Fibroblast of mammary gland (primary cell): ENCODE data around the gene FOXF1.

ENCODE experiments used
- DNase-seq: peaks from one replicate; pipeline ENCODE4 v3.0.0-alpha.2; 2010; ENCODE audit warnings: low read depth
- H3K4me3 ChIP-seq: 2 replicates; pipeline ENCODE4 v1.5.1; 2011; ENCODE audit warnings: low read depth, mild to moderate bottlenecking, low read length, moderate library complexity; ENCODE audit not compliant: control insufficient read depth
- TF ChIP-seq, protein P1 (sequence below): conservative IDR thresholded peaks from 2 replicates; pipeline ENCODE4 v1.5.1; 2011; ENCODE audit warnings: low read depth, low read length, inconsistent platforms; ENCODE audit not compliant: control insufficient read depth, insufficient read depth

The FOXF1 gene

DNA sequence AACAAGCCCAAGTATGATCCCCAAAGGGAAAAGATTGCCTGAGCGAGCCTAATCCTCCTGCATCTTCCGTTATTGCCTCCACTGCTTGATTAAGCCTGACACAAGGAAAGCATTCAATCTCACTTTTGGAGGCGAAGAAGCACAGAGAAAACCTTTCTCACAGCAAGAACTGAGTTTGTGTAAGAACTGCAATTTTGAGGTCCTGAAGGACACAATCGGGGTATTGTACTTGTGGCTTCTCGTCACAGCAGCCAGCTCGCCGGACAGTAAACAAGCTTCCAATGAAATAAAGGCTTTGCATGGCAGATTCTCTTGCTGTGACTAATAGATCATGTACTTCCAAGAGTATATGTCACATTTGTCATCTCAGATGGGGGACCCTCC lies 18.7 kb upstream of the FOXF1 start:
- DNase-seq, result no peak
- TF ChIP-seq, protein P1, sequence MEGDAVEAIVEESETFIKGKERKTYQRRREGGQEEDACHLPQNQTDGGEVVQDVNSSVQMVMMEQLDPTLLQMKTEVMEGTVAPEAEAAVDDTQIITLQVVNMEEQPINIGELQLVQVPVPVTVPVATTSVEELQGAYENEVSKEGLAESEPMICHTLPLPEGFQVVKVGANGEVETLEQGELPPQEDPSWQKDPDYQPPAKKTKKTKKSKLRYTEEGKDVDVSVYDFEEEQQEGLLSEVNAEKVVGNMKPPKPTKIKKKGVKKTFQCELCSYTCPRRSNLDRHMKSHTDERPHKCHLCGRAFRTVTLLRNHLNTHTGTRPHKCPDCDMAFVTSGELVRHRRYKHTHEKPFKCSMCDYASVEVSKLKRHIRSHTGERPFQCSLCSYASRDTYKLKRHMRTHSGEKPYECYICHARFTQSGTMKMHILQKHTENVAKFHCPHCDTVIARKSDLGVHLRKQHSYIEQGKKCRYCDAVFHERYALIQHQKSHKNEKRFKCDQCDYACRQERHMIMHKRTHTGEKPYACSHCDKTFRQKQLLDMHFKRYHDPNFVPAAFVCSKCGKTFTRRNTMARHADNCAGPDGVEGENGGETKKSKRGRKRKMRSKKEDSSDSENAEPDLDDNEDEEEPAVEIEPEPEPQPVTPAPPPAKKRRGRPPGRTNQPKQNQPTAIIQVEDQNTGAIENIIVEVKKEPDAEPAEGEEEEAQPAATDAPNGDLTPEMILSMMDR, result no peak
- no peak overlapping the region for H3K4me3 ChIP-seq

DNA sequence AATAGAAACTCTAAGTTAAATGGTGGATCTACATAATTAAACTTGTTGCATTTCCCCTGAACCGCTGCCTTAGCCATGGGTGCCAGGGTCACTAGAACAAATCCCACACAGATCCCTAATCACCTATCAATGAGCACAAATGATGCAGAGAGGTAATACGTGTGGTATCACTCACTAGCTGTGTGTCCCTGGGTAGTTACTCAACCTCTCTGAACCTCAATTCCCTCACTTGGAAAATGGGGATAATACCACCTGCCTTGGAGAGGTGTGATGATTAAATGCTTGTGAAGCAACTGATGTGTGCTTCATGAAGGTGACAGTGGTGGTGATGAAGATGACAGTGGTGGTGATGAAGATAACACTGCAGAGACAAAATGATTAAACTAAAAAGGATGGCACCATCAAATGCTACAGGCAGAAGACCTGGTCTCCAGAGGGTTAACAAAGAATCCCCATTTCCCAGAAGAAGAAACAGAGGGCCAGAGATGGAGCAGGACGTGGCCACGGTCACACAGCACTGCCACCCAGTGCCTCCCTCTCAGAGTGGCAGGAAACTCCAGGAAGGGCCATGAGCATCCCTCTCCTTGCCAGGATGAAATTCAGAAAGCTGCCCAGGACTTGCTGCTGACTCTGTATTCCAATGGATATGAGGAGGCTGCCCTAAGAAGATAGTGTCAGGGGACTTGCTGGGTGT lies 17.9 kb upstream of the FOXF1 start:
- no peak for DNase-seq
- H3K4me3 ChIP-seq, result no peak overlapping the region
- TF ChIP-seq, protein P1, result no peak

DNA sequence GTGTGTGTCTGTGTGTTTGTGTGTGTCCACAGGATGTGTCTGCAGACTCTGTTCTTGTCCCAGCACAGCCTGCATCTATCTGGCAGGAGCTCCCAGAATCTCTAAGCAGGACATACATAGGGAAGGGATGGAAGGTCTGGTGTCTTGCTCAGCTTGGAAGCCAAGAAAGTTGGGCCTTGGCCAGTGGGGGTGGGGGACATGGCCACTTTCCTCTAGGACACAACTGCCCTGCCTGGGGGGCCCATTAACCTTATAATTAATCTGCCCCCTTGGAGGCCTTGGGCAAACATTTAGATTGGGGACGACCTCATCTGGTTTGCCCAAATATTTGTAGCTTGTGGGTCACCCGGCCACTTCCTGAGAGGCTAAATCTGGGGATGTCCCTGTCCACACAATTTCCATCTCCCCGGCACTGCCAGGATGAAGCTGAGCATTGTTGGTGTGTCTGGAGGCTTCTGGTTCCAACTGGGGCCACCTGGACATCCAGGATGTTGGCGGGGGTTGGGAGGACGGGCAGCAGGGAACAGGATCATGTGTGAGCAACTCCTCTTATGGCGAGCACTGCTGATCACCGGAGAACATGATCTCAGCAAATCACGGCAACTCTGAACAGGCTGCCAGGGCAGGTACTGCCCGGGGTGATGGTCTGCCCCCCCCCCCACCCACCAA lies 17.2 kb upstream of the FOXF1 start:
- no peak overlapping the region for H3K4me3 ChIP-seq
- TF ChIP-seq, protein P1, result no peak
- DNase-seq, result no peak

DNA sequence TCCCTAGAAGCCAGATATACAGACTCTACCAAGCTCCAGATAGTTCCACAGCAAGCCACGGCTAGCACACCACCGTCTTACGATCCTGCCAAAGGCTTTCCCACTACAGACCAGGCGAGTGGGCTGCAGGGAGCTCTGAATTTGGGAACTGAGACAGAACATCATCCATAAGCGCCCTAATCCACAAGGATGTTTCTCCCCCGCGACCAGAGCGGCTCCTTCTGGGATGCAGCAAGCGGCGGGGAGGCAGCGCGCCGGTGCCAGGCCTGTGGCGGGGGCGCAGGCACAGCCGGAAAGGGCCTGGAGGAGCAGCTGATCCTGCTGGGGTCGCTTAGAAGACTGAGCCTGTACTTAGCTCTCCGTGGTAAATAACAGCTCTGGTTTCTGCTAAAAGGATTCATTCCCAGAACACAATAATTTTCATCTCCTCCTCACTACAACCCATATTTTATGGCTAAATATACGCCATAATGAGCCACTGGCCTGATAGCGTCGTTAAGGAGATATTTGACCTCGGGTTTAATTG lies 16.2 kb upstream of the FOXF1 start:
- H3K4me3 ChIP-seq, result no peak overlapping the region
- DNase-seq, result no peak
- TF ChIP-seq, protein P1, result no peak

DNA sequence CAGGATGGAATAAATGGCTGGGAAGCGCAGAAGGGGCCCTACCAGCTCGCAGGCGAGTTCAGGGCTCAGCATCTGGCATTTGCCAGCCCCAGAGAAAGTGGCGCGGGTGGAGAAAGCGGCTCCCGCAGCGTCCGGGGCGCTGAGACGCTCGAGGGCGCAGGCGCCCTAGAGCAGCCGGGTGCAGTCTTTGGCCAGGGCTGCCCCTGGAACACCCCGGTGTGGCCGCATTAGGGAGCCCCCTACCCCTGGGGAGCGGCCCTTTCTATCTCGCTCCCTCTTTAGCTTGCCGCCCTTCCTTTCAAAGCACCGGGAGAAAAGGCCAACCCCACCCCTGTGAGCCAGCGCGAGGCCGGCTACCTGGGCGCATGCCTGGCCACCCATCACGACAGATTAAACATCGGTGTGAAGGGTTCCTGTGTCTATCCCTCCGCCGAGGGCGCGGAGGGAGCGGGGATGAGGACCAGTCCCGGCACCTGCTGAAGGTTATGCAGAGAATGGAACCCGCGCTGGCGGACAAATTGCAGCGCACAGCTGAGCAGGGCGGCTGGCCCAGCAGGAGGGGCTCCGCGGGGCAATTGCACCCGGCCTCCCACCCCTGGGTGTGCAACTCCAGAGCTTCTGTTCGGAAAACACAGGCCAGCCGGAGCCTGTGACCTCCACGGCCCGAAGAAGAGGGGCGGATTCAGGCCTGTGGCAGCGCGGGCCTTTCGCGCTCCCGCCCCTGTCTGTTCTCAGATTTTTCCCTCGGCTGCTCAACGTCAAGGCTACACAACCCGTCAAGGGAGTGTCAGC lies 15.6 kb upstream of the FOXF1 start:
- no peak for DNase-seq
- TF ChIP-seq, protein P1, result no peak
- H3K4me3 ChIP-seq, result no peak overlapping the region

DNA sequence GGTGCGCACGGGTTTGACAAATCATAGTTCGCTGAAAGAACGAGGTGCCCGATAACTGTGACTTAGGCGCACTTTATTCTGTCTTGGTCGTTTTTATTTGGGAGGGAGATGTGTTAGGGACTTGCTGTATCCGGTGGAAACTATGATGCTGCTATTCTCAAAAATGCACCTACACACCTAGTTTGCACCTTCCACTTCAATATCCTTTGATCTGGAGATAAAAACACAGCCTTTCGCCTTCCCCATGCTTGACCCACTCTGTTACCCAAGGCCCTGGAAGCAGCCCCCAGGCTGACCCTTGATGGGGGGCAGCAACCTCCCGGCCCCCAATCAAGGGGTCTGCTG lies 15.0 kb upstream of the FOXF1 start:
- TF ChIP-seq, protein P1, result no peak
- H3K4me3 ChIP-seq, result no peak overlapping the region
- DNase-seq, result no peak
